ENCODE results near the gene GTPBP8.

The GTPBP8 gene

GRCh38 chr3:112990672-112991602 is at the start of gene GTPBP8:
GTPBP8 (plus strand) TSS chr3:112990984; CDS start chr3:112991000, 16 bp downstream.
- H2AFZ ChIP-seq (ENCODE audit: low read depth, low read length), result peak within 1 kb of the TSS; percentile 89
- H3K9me3 ChIP-seq (ENCODE audit: low read length), result no peaks in the 10 kb centered on the region
- peaks cover 4% of the 10 kb centered on the region for H3K27me3 ChIP-seq (ENCODE audit: insufficient read depth, low read length)
- H3K4me3 ChIP-seq (ENCODE audit: low read length), result peak within 1 kb of the TSS; percentile 70
- H3K4me1 ChIP-seq (ENCODE audit: insufficient read depth, low read length), result peaks cover 14% of the 10 kb centered on the region
- peaks cover 6% of the 10 kb centered on the region for H3K36me3 ChIP-seq (ENCODE audit: insufficient read depth, low read length)

- H3K9me3 ChIP-seq (ENCODE audit: low read length), result no peaks in the 10 kb centered on the region
- no peak overlapping the region for H2AFZ ChIP-seq (ENCODE audit: low read depth, low read length)
- H3K27me3 ChIP-seq (ENCODE audit: insufficient read depth, low read length), result no peaks in the 10 kb centered on the region
- no peak overlapping the region for H3K4me3 ChIP-seq (ENCODE audit: low read length)
- H3K4me1 ChIP-seq (ENCODE audit: insufficient read depth, low read length), result no peaks in the 10 kb centered on the region
- no peaks in the 10 kb centered on the region for H3K36me3 ChIP-seq (ENCODE audit: insufficient read depth, low read length)
Observed at GRCh38 chr3:112948346-112948838, 42.4 kb upstream of the GTPBP8 start.

GRCh38 chr3:112956351-112956750 is 34.4 kb upstream of the GTPBP8 start:
- H3K27me3 ChIP-seq (ENCODE audit: insufficient read depth, low read length), result no peaks in the 10 kb centered on the region
- H3K36me3 ChIP-seq (ENCODE audit: insufficient read depth, low read length), result no peaks in the 10 kb centered on the region
- no peaks in the 10 kb centered on the region for H3K4me1 ChIP-seq (ENCODE audit: insufficient read depth, low read length)
- H3K4me3 ChIP-seq (ENCODE audit: low read length), result no peak overlapping the region
- no peak overlapping the region for H2AFZ ChIP-seq (ENCODE audit: low read depth, low read length)
- no peaks in the 10 kb centered on the region for H3K9me3 ChIP-seq (ENCODE audit: low read length)

GRCh38 chr3:112958811-112959560 is 31.8 kb upstream of the GTPBP8 start:
- Histone ChIP-seq H3K4me3 (ENCODE audit: low read length) (no peak overlapping the region), H2AFZ (ENCODE audit: low read depth, low read length) (no peak overlapping the region), H3K4me1 (ENCODE audit: insufficient read depth, low read length) (no peaks in the 10 kb centered on the region), H3K9me3 (ENCODE audit: low read length) (no peaks in the 10 kb centered on the region), H3K36me3 (ENCODE audit: insufficient read depth, low read length) (no peaks in the 10 kb centered on the region), H3K27me3 (ENCODE audit: insufficient read depth, low read length) (no peaks in the 10 kb centered on the region)

GRCh38 chr3:112963683-112964082 is 27.1 kb upstream of the GTPBP8 start:
- Histone ChIP-seq H3K36me3 (ENCODE audit: insufficient read depth, low read length) (no peaks in the 10 kb centered on the region), H3K9me3 (ENCODE audit: low read length) (no peaks in the 10 kb centered on the region), H3K4me1 (ENCODE audit: insufficient read depth, low read length) (no peaks in the 10 kb centered on the region), H3K4me3 (ENCODE audit: low read length) (no peak overlapping the region), H3K27me3 (ENCODE audit: insufficient read depth, low read length) (no peaks in the 10 kb centered on the region), H2AFZ (ENCODE audit: low read depth, low read length) (no peak overlapping the region)

- Histone ChIP-seq H3K27me3 (ENCODE audit: insufficient read depth, low read length) (no peaks in the 10 kb centered on the region), H3K9me3 (ENCODE audit: low read length) (no peaks in the 10 kb centered on the region), H2AFZ (ENCODE audit: low read depth, low read length) (no peak overlapping the region), H3K4me1 (ENCODE audit: insufficient read depth, low read length) (no peaks in the 10 kb centered on the region), H3K4me3 (ENCODE audit: low read length) (no peak overlapping the region), H3K36me3 (ENCODE audit: insufficient read depth, low read length) (no peaks in the 10 kb centered on the region)
Observed at GRCh38 chr3:112965656-112966055, 25.1 kb upstream of the GTPBP8 start.

- Histone ChIP-seq H3K36me3 (ENCODE audit: insufficient read depth, low read length) (no peaks in the 10 kb centered on the region), H3K4me1 (ENCODE audit: insufficient read depth, low read length) (no peaks in the 10 kb centered on the region), H3K9me3 (ENCODE audit: low read length) (no peaks in the 10 kb centered on the region), H3K4me3 (ENCODE audit: low read length) (no peak overlapping the region), H2AFZ (ENCODE audit: low read depth, low read length) (peak overlapping the region; percentile 46), H3K27me3 (ENCODE audit: insufficient read depth, low read length) (no peaks in the 10 kb centered on the region)
Observed at GRCh38 chr3:112966633-112967032, 24.2 kb upstream of the GTPBP8 start.

GRCh38 chr3:112967425-112967824 is 23.4 kb upstream of the GTPBP8 start:
- Histone ChIP-seq H3K36me3 (ENCODE audit: insufficient read depth, low read length) (no peaks in the 10 kb centered on the region), H2AFZ (ENCODE audit: low read depth, low read length) (no peak overlapping the region)

GRCh38 chr3:112967828-112968227 is 23.0 kb upstream of the GTPBP8 start:
- no peak overlapping the region for H2AFZ ChIP-seq (ENCODE audit: low read depth, low read length)
- H3K4me3 ChIP-seq (ENCODE audit: low read length), result no peak overlapping the region
- no peaks in the 10 kb centered on the region for H3K36me3 ChIP-seq (ENCODE audit: insufficient read depth, low read length)
- peaks cover 2% of the 10 kb centered on the region for H3K27me3 ChIP-seq (ENCODE audit: insufficient read depth, low read length)
- no peaks in the 10 kb centered on the region for H3K9me3 ChIP-seq (ENCODE audit: low read length)
- no peaks in the 10 kb centered on the region for H3K4me1 ChIP-seq (ENCODE audit: insufficient read depth, low read length)

More at GRCh38 chr3:112967425-112967824, 23.4 kb upstream of the GTPBP8 start:
- Histone ChIP-seq H3K27me3 (ENCODE audit: insufficient read depth, low read length) (no peaks in the 10 kb centered on the region), H3K9me3 (ENCODE audit: low read length) (no peaks in the 10 kb centered on the region), H3K4me3 (ENCODE audit: low read length) (no peak overlapping the region), H3K4me1 (ENCODE audit: insufficient read depth, low read length) (no peaks in the 10 kb centered on the region)

- Histone ChIP-seq H3K4me1 (ENCODE audit: insufficient read depth, low read length) (no peaks in the 10 kb centered on the region), H3K4me3 (ENCODE audit: low read length) (no peak overlapping the region), H3K9me3 (ENCODE audit: low read length) (no peaks in the 10 kb centered on the region), H2AFZ (ENCODE audit: low read depth, low read length) (no peak overlapping the region), H3K27me3 (ENCODE audit: insufficient read depth, low read length) (peaks cover 9% of the 10 kb centered on the region), H3K36me3 (ENCODE audit: insufficient read depth, low read length) (no peaks in the 10 kb centered on the region)
Observed at GRCh38 chr3:112972158-112972557, 18.6 kb upstream of the GTPBP8 start.

- H3K9me3 ChIP-seq (ENCODE audit: low read length), result no peaks in the 10 kb centered on the region
- H3K36me3 ChIP-seq (ENCODE audit: insufficient read depth, low read length), result no peaks in the 10 kb centered on the region
- H3K4me1 ChIP-seq (ENCODE audit: insufficient read depth, low read length), result no peaks in the 10 kb centered on the region
- no peak overlapping the region for H2AFZ ChIP-seq (ENCODE audit: low read depth, low read length)
- no peak overlapping the region for H3K4me3 ChIP-seq (ENCODE audit: low read length)
- H3K27me3 ChIP-seq (ENCODE audit: insufficient read depth, low read length), result peaks cover 9% of the 10 kb centered on the region
Observed at GRCh38 chr3:112973325-112974177, 17.2 kb upstream of the GTPBP8 start.

GRCh38 chr3:112974178-112974517 is 16.6 kb upstream of the GTPBP8 start:
- peaks cover 9% of the 10 kb centered on the region for H3K27me3 ChIP-seq (ENCODE audit: insufficient read depth, low read length)
- no peaks in the 10 kb centered on the region for H3K36me3 ChIP-seq (ENCODE audit: insufficient read depth, low read length)
- no peaks in the 10 kb centered on the region for H3K4me1 ChIP-seq (ENCODE audit: insufficient read depth, low read length)

More at GRCh38 chr3:112974178-112974517, 16.6 kb upstream of the GTPBP8 start:
- Histone ChIP-seq H2AFZ (ENCODE audit: low read depth, low read length) (no peak overlapping the region), H3K9me3 (ENCODE audit: low read length) (no peaks in the 10 kb centered on the region), H3K4me3 (ENCODE audit: low read length) (no peak overlapping the region)

Data from neuron (in vitro differentiated cells).